Stimulated activated CD8-positive, alpha-beta memory T cell treated with anti-CD3 and anti-CD28 coated beads, Interleukin-12 subunit alpha, Interleukin-12 subunit beta, amount 100 ng/mL, for 1 hour (primary cell): ENCODE data around the gene SEC22B.
"Not testable (repeated sequence)": the region's sequence is repeated elsewhere in the genome, so short reads cannot be mapped to it uniquely, and the experiment has no call there.

Experiments
- DNase-seq: peaks from one replicate; pipeline ENCODE4 v3.0.0-alpha.2; 2020; ENCODE audit warnings: low read depth

SEC22B gene

DNA sequence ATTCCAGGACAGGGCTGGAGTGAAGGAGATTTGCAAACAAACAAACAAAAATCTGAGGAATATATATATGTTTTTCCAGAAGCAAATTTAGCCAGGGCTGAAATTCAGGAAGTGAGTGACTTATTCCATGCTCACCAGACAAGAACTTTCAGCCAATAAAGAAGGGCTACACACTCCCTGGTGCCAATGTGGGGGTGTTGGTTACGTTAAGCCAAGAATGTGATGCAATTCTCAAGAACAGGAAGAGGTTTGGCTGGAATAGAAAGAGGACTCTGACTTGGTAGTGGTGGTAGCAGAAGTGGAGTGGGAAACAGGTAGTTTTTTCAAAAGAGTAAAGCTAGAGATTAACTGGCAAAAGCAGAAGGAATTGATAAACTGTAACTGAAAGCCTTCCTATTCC, 31.7 kb downstream of the SEC22B start:
- not testable (repeated sequence) for DNase-seq

GRCh38 chr1:120144169-120144568, 32.2 kb downstream of the SEC22B start:
- DNase-seq, result not testable (repeated sequence)

DNA sequence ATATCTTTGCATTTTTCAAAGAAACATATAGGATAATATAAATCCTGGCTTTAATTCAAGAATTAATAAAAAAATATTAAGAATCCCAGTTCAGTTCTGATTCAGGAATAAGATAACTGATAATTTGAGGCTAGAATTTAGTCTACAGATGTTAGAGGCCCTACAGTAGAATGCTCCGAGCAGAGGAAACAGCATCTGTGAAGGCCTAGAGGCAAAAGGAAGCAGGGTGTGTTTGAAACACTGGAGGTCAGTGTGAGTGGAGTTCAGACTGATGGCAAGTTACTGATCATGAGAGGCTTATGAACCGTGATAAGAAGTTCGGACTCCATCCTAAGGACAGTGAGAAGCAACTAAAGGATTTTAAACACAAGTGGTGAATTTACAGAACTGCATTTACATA, 33.0 kb downstream of the SEC22B start:
- DNase-seq, result not testable (repeated sequence)

DNA sequence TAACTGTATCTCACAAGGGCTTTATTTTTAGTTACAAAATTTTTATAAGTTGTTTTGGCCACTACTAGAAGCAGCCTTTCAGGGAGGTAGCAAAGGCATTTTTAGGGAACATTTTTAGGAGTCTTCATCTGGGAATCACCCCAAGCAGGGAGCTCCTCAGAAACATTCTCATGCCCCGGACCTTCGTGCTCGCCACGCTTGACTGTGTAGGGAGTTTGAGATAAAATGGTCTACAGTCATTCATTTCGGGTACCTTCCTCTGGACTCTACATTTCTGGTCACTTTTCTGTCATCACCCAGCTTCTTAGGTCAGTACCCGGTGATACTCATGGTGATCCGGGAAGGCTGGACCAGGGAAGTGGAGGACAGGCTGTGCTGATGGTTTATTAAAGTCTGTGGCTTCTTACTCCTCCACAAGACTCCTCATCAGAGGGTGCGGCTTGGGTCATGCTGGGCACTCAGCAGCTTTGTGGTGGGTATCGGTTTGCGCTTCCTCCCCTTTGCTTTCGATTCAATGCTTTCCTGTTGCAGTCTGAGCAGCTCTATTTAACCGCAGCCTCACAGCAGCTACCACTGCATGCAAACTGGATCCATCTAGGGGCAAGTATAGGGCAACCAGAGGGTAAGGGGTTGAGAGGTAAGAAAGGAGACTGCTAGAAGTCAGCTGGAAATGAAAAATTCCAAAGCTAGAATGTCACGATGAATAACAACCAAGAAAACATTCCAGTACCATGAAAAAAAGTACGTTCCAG, 33.6 kb downstream of the SEC22B start:
- DNase-seq, result peak; percentile 25

GRCh38 chr1:120141865-120142264, 34.5 kb downstream of the SEC22B start:
- DNase-seq, result not testable (repeated sequence)

GRCh38 chr1:120140656-120141265, 35.6 kb downstream of the SEC22B start:
- DNase-seq, result not testable (repeated sequence)

- DNase-seq, result not testable (repeated sequence)
Measured at GRCh38 chr1:120136086-120136485, 40.2 kb downstream of the SEC22B start.

DNA sequence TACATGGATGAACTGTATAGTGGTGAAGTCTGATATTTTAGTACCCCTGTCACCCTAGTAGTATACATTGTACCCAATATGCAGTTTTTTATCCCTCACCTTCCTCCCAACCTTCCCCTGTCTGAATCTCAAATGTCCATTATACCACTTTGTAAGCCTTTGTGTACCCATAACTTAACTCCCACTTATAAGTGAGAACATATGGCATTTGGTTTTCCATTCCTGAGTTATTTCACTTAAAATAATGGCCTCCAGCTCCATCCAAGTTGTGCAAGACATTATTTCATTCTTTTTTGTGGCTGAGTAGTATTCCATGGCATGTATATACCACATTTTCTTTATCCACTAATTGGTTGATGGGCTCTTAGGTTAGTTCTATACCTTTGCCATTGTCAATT, 42.4 kb downstream of the SEC22B start:
- not testable (repeated sequence) for DNase-seq

DNA sequence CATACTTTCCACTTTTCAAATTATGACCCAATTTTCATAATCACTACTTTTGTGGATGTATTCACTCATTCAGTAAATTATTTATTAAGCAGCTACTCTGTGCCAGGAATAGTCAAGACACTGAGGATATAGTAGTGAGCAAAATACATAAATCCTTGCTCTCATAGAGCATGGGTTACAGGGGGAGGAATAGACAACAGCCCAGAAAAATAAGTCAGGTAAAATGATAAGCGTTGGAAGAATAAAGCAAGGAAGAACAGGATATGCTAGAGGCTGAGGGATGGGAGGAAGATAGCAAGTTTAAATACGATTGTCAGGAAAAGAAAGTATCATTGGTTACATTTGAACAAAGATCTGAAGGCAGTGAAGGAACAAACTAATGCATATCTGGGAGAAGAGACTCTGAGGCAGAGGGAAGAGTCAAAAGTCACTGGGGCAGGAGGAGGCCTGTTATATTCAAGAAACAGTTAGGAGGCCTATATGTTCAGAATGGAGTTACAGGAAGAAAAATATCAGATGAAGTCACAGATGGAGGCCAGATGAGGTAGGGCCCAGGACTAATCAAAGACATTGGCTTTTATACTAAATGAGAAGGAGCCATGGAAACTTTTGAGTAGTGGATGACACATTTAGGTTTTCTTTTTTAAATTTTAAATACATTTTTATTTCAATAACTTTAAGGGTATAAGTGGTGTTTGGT, 42.9 kb downstream of the SEC22B start:
- DNase-seq, result no peak

- not testable (repeated sequence) for DNase-seq
Measured at GRCh38 chr1:120132406-120132763, 43.9 kb downstream of the SEC22B start.

GRCh38 chr1:120131611-120132405, 44.5 kb downstream of the SEC22B start:
- not testable (repeated sequence) for DNase-seq

DNA sequence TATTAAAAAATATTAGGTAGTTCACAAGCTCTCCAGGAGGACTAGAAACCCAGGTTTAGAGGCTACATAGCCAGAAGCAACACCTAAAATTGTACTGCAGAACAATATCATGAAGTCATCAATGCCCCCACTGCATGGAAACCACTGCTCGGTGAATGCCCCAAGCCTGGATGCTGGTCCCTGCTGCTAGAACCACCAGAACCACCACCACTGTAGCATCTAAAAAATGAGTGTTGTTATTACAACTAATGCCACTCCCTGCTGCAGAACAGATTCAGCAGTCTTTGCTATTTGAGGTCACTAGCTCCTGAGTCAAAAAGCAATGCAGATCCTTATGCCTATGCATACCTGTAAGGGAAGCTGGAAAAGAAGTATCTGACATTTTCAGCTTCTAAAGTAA, 48.4 kb downstream of the SEC22B start:
- not testable (repeated sequence) for DNase-seq

- not testable (repeated sequence) for DNase-seq
Measured at GRCh38 chr1:120126216-120126615, 50.1 kb downstream of the SEC22B start.

DNA sequence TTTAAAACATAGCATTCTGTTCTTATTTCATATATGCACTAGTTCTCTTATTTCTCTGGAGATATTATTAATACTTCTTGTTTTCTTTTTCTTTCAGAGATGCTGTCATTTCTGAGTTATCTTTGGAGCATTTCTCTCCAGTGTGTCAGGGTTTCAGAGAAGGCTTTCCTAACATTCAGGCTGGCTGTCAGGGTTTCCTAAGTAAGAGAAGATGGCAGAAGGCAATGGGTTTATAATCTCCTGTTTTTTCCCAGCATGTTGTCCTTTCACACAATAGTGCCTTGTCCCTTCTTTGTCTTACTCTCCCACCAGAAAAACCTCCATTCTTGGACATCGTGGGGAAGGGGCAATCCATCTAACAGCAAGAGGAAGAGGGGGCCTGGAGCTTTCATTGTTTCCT, 51.7 kb downstream of the SEC22B start:
- not testable (repeated sequence) for DNase-seq

GRCh38 chr1:120123813-120124510, 52.4 kb downstream of the SEC22B start:
- not testable (repeated sequence) for DNase-seq

- DNase-seq, result not testable (repeated sequence)
Measured at GRCh38 chr1:120122262-120122893, 53.9 kb downstream of the SEC22B start.

GRCh38 chr1:120121830-120122229, 54.5 kb downstream of the SEC22B start:
- not testable (repeated sequence) for DNase-seq

DNA sequence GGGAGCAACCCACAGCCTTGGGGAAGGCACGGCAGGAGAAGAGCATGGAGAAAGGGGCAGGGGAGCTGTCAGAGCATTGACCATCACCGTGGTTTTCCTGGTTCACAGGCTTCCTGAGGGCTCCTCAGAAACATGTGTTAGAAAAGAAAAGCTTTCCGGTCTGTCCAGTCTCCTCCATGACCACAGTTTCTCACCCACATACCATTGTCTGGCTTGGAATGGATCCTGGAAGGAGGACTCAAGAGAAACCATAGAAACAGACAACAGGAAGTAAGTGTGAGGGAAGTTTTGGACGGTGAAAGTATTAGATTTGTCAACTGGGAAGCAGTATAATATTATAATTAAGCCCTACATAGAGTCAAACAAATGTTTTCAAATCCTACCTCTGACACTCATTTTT, 55.8 kb downstream of the SEC22B start:
- not testable (repeated sequence) for DNase-seq

DNA sequence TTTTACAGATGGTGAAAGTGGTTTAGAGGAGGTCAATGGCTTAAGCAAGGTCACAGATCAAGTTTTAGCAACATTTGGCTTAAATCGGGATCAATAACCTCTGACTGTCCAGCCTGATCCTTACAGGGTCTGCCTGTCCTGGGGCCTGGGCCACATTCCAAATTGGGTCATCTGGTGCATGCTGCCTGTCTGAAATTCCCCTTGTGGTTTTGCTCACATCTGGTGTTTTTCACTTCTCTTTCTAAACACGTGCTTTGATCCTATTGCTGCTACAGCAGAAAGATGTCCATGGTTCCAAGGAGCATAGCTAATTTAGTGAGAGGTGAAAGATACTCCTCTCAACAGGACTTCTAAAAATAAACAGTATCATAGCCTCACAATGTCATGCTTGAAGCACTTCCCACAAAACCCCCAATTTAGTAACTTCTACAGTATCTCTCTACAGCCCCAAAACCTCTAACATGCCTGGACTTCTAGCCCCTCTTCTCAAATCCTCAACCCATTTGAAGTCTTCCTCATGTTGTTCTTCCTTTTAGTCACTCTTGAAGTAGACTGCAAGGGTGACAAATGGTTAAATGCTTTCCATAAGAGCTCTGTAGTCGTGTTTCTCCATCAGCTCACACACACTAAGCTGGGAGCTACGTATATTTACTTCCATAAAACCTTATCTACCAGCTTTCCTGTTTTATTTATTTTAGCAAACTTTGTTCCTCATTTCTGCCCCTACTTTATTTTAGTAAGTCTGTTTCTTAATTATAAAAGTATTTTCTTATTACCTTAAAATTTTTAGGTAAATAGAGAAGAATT, 58.7 kb downstream of the SEC22B start:
- DNase-seq, result not testable (repeated sequence)

GRCh38 chr1:120116094-120116493, 60.2 kb downstream of the SEC22B start:
- DNase-seq, result not testable (repeated sequence)
